WTC11 (cell line): ENCODE results near the gene FAM13C.

Source experiments
- CBFB ChIP-seq: sonication (generic); formaldehyde crosslinking; IDR thresholded peaks from 2 replicates; pipeline ENCODE4 v1.8.1; 2022; ENCODE audit warnings: mild to moderate bottlenecking, low read depth, missing genetic modification reagents
- ESRRA ChIP-seq: sonication (generic); formaldehyde crosslinking; IDR thresholded peaks from 2 replicates; pipeline ENCODE4 v1.8.1; 2022; ENCODE audit warnings: mild to moderate bottlenecking, missing genetic modification reagents, borderline replicate concordance
- FOXP1 ChIP-seq: sonication (generic); formaldehyde crosslinking; IDR thresholded peaks from 2 replicates; pipeline ENCODE4 v1.8.0; 2022; ENCODE audit warnings: missing genetic modification reagents, mild to moderate bottlenecking, moderate library complexity, borderline replicate concordance
- GTF2I ChIP-seq: fragments of 250-450 bp; sonication (Bioruptor Pico); conservative IDR thresholded peaks from 2 replicates; pipeline ENCODE4 v1.4.0; 2021; ENCODE audit warnings: mild to moderate bottlenecking
- IRF2 ChIP-seq: sonication (generic); formaldehyde crosslinking; IDR thresholded peaks from 2 replicates; pipeline ENCODE4 v1.8.0; 2022; ENCODE audit warnings: low read depth, missing genetic modification reagents, borderline replicate concordance
- NFATC4 ChIP-seq: fragments of 250-450 bp; sonication (Bioruptor Pico); IDR thresholded peaks from 2 replicates; pipeline ENCODE4 v1.9.0; 2021; ENCODE audit warnings: mild to moderate bottlenecking
- SP1 ChIP-seq: sonication (generic); formaldehyde crosslinking; conservative IDR thresholded peaks from 2 replicates; pipeline ENCODE4 v1.8.1; 2022; ENCODE audit warnings: missing genetic modification reagents
- TF ChIP-seq, protein P1 (sequence below): fragments of 200-600 bp; IDR thresholded peaks from 2 replicates; pipeline ENCODE4 v1.8.0; 2022; ENCODE audit warnings: antibody characterized with exemption
- TF ChIP-seq, protein P2 (sequence below): sonication (generic); formaldehyde crosslinking; IDR thresholded peaks from 2 replicates; pipeline ENCODE4 v1.8.1; 2022; ENCODE audit warnings: mild to moderate bottlenecking, missing genetic modification reagents, moderate library complexity, borderline replicate concordance
- TF ChIP-seq, protein P3 (sequence below): sonication (generic); formaldehyde crosslinking; IDR thresholded peaks from 2 replicates; pipeline ENCODE4 v1.8.0; 2023; ENCODE audit warnings: missing genetic modification reagents
- TF ChIP-seq, protein P4 (sequence below): sonication (generic); formaldehyde crosslinking; IDR thresholded peaks from 2 replicates; pipeline ENCODE4 v1.8.0; 2022; ENCODE audit warnings: mild to moderate bottlenecking, missing genetic modification reagents
- TF ChIP-seq, protein P5 (sequence below): sonication (generic); formaldehyde crosslinking; IDR thresholded peaks from 2 replicates; pipeline ENCODE4 v1.8.1; 2022; ENCODE audit warnings: low read depth, missing genetic modification reagents, borderline replicate concordance
- TF ChIP-seq, protein P6 (sequence below): sonication (generic); formaldehyde crosslinking; IDR thresholded peaks from 2 replicates; pipeline ENCODE4 v1.8.1; 2023; ENCODE audit warnings: mild to moderate bottlenecking, missing genetic modification reagents, moderate library complexity
- TF ChIP-seq, protein P7 (sequence below): sonication (generic); formaldehyde crosslinking; IDR thresholded peaks from 2 replicates; pipeline ENCODE4 v1.8.0; 2022; ENCODE audit warnings: mild to moderate bottlenecking, missing genetic modification reagents

DNA sequence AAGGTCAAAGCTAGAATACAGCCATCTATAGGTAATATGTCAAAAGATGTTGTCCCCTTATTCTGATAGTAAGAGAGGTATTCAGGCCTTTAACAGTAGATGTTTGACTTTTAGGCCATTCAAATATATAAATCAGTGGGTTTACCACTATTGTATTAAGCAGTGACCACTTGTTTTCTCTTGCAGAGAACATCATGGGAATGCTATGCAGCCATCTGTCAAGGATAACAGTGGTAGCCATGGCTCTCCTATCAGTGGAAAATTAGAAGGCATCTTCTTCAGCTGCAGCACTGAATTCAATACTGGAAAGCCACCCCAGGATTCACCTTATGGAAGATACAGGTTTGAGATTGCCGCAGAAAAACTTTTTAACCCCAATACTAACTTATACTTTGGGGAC is 117.5 kb downstream of the FAM13C start:
- TF ChIP-seq, protein P1, sequence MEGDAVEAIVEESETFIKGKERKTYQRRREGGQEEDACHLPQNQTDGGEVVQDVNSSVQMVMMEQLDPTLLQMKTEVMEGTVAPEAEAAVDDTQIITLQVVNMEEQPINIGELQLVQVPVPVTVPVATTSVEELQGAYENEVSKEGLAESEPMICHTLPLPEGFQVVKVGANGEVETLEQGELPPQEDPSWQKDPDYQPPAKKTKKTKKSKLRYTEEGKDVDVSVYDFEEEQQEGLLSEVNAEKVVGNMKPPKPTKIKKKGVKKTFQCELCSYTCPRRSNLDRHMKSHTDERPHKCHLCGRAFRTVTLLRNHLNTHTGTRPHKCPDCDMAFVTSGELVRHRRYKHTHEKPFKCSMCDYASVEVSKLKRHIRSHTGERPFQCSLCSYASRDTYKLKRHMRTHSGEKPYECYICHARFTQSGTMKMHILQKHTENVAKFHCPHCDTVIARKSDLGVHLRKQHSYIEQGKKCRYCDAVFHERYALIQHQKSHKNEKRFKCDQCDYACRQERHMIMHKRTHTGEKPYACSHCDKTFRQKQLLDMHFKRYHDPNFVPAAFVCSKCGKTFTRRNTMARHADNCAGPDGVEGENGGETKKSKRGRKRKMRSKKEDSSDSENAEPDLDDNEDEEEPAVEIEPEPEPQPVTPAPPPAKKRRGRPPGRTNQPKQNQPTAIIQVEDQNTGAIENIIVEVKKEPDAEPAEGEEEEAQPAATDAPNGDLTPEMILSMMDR, result no peak
- TF ChIP-seq, protein P2, sequence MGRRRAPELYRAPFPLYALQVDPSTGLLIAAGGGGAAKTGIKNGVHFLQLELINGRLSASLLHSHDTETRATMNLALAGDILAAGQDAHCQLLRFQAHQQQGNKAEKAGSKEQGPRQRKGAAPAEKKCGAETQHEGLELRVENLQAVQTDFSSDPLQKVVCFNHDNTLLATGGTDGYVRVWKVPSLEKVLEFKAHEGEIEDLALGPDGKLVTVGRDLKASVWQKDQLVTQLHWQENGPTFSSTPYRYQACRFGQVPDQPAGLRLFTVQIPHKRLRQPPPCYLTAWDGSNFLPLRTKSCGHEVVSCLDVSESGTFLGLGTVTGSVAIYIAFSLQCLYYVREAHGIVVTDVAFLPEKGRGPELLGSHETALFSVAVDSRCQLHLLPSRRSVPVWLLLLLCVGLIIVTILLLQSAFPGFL (CRISPR knock-in tag), result no peak
- no peak for TF ChIP-seq FOXP1 (CRISPR knock-in tag)
- TF ChIP-seq NFATC4, result no peak
- TF ChIP-seq, protein P3, sequence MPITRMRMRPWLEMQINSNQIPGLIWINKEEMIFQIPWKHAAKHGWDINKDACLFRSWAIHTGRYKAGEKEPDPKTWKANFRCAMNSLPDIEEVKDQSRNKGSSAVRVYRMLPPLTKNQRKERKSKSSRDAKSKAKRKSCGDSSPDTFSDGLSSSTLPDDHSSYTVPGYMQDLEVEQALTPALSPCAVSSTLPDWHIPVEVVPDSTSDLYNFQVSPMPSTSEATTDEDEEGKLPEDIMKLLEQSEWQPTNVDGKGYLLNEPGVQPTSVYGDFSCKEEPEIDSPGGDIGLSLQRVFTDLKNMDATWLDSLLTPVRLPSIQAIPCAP (CRISPR knock-in tag), result no peak
- no peak for TF ChIP-seq IRF2 (CRISPR knock-in tag)
- TF ChIP-seq, protein P4, sequence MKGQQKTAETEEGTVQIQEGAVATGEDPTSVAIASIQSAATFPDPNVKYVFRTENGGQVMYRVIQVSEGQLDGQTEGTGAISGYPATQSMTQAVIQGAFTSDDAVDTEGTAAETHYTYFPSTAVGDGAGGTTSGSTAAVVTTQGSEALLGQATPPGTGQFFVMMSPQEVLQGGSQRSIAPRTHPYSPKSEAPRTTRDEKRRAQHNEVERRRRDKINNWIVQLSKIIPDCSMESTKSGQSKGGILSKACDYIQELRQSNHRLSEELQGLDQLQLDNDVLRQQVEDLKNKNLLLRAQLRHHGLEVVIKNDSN, result no peak
- TF ChIP-seq SP1 (CRISPR knock-in tag), result no peak
- no peak for TF ChIP-seq ESRRA
- no peak for TF ChIP-seq GTF2I
- TF ChIP-seq, protein P5, sequence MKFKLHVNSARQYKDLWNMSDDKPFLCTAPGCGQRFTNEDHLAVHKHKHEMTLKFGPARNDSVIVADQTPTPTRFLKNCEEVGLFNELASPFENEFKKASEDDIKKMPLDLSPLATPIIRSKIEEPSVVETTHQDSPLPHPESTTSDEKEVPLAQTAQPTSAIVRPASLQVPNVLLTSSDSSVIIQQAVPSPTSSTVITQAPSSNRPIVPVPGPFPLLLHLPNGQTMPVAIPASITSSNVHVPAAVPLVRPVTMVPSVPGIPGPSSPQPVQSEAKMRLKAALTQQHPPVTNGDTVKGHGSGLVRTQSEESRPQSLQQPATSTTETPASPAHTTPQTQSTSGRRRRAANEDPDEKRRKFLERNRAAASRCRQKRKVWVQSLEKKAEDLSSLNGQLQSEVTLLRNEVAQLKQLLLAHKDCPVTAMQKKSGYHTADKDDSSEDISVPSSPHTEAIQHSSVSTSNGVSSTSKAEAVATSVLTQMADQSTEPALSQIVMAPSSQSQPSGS, result no peak
- no peak for TF ChIP-seq CBFB (CRISPR knock-in tag)
- TF ChIP-seq, protein P6, sequence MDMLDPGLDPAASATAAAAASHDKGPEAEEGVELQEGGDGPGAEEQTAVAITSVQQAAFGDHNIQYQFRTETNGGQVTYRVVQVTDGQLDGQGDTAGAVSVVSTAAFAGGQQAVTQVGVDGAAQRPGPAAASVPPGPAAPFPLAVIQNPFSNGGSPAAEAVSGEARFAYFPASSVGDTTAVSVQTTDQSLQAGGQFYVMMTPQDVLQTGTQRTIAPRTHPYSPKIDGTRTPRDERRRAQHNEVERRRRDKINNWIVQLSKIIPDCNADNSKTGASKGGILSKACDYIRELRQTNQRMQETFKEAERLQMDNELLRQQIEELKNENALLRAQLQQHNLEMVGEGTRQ (CRISPR knock-in tag), result no peak
- TF ChIP-seq, protein P7, sequence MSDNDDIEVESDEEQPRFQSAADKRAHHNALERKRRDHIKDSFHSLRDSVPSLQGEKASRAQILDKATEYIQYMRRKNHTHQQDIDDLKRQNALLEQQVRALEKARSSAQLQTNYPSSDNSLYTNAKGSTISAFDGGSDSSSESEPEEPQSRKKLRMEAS (CRISPR knock-in tag), result no peak
